Fibroblast of lung (primary cell): Measurements from ENCODE around the gene CDH24. TPM values are rescaled to one million over a fixed set of nuclear protein-coding genes. Genes with fewer than 3 reads are reported as not detected.
A peak's percentile ranks its signal among the peaks of the same experiment; 100 is the strongest.

Experiments used
- DNase-seq, 2 donors: peaks; one replicate each; pipeline versions ENCODE4 v3.0.0 to v3.0.0-alpha.2; 2010; ENCODE audit warnings: low read depth in 2 of 2
- H2AFZ ChIP-seq: 2 replicates; pipeline ENCODE4 v1.5.1; 2012; ENCODE audit warnings: low read length, control low read depth, inconsistent platforms
- H3K27ac ChIP-seq: 2 replicates; pipeline ENCODE4 v1.5.1; 2011; ENCODE audit warnings: low read length, control low read depth; ENCODE audit not compliant: insufficient read depth
- H3K27me3 ChIP-seq: 2 replicates; pipeline ENCODE4 v1.5.1; 2011; ENCODE audit warnings: mild to moderate bottlenecking, low read length; ENCODE audit not compliant: control insufficient read depth, insufficient read depth
- H3K36me3 ChIP-seq: 2 replicates; pipeline ENCODE4 v1.5.1; 2011; ENCODE audit warnings: low read length; ENCODE audit not compliant: control insufficient read depth, insufficient read depth
- H3K4me1 ChIP-seq: 2 replicates; pipeline ENCODE4 v1.5.1; 2011; ENCODE audit warnings: low read length; ENCODE audit not compliant: control insufficient read depth, insufficient read depth; ENCODE audit errors: extremely low read depth
- H3K4me2 ChIP-seq: 2 replicates; pipeline ENCODE4 v1.5.1; 2011; ENCODE audit warnings: low read length, control low read depth; ENCODE audit not compliant: insufficient read depth; ENCODE audit errors: extremely low read depth
- H3K4me3 ChIP-seq, 4 experiments: fragments of 200-600 bp in 1 of 4; sonication (generic) in 1 of 4; replicated peaks in 1 of 4; 2 replicates each; pipeline ENCODE4 v1.5.1; 2011 to 2016; ENCODE audit warnings: low read length in 4 of 4, low read depth in 3 of 4, mild to moderate bottlenecking in 3 of 4, control low read depth in 2 of 4, inconsistent platforms in 1 of 4, mixed read lengths in 1 of 4; ENCODE audit not compliant: insufficient read depth in 1 of 4; ENCODE audit errors: control extremely low read depth in 1 of 4
- H3K79me2 ChIP-seq: 2 replicates; pipeline ENCODE4 v1.5.1; 2012; ENCODE audit warnings: mild to moderate bottlenecking, low read length, inconsistent platforms; ENCODE audit not compliant: control insufficient read depth, insufficient read depth
- H3K9ac ChIP-seq: 2 replicates; pipeline ENCODE4 v1.5.1; 2011; ENCODE audit warnings: mild to moderate bottlenecking, low read length, control low read depth; ENCODE audit not compliant: insufficient read depth
- H3K9me3 ChIP-seq: 2 replicates; pipeline ENCODE4 v1.5.1; 2012; ENCODE audit warnings: low read depth, low read length; ENCODE audit not compliant: control insufficient read depth, insufficient read depth
- H4K20me1 ChIP-seq: 2 replicates; pipeline ENCODE4 v1.5.1; 2011; ENCODE audit warnings: low read length; ENCODE audit not compliant: control insufficient read depth, insufficient read depth; ENCODE audit errors: extremely low read depth
- CTCF ChIP-seq, 2 donors: IDR thresholded peaks in 1 of 2; conservative IDR thresholded peaks in 1 of 2; 1 replicate in 1 of 2; 2 replicates in 1 of 2; pipeline ENCODE4 v1.5.1; 2011 to 2012; ENCODE audit warnings: low read length in 2 of 2, control low read depth in 1 of 2, inconsistent platforms in 1 of 2, low read depth in 1 of 2, mild to moderate bottlenecking in 1 of 2
- EZH2 ChIP-seq: IDR thresholded peaks from 2 replicates; pipeline ENCODE4 v1.5.1; 2012; ENCODE audit warnings: low read length, control low read depth, mild to moderate bottlenecking; ENCODE audit errors: missing control alignments
- polyA plus RNA-seq, 2 donors: library from polyadenylated mRNA; depleted of rRNA in 1 of 2; stranded (reverse) in 1 of 2; unstranded in 1 of 2; fragments of >200 nt; gene quantifications; 2 replicates each; pipeline ENCODE4 v1.2.1, GENCODE V29; 2011 to 2012; ENCODE audit warnings: missing spikeins in 1 of 2
- total RNA-seq: library from RNA; depleted of rRNA; stranded (reverse); fragments of >200 nt; gene quantifications from 2 replicates; pipeline ENCODE4 v1.2.1, GENCODE V29; 2014

The CDH24 gene
- total and polyA plus RNA-seq, 2 donors (not counting 1 experiment from before 2014, with no cell fraction given): 5.0 to 5.6 TPM

GRCh38 chr14:23008831-23009230 is 48.5 kb downstream of the CDH24 start:
- DNase-seq: peak; percentile 29 to 31
- Histone ChIP-seq H3K9me3 (no peaks in the 10 kb centered on the region), H3K9ac (no peak overlapping the region), H3K4me2 (peak overlapping the region; percentile 74), H3K36me3 (no peaks in the 10 kb centered on the region), H3K4me1 (peaks cover 6% of the 10 kb centered on the region), H3K4me3 (peak overlapping the region in 1 of 4 experiments; percentile 73), H3K79me2 (no peaks in the 10 kb centered on the region), H2AFZ (peak overlapping the region; percentile 4), H3K27me3 (no peaks in the 10 kb centered on the region), H4K20me1 (no peaks in the 10 kb centered on the region), H3K27ac (no peak overlapping the region)
- TF ChIP-seq EZH2: no peak

DNA sequence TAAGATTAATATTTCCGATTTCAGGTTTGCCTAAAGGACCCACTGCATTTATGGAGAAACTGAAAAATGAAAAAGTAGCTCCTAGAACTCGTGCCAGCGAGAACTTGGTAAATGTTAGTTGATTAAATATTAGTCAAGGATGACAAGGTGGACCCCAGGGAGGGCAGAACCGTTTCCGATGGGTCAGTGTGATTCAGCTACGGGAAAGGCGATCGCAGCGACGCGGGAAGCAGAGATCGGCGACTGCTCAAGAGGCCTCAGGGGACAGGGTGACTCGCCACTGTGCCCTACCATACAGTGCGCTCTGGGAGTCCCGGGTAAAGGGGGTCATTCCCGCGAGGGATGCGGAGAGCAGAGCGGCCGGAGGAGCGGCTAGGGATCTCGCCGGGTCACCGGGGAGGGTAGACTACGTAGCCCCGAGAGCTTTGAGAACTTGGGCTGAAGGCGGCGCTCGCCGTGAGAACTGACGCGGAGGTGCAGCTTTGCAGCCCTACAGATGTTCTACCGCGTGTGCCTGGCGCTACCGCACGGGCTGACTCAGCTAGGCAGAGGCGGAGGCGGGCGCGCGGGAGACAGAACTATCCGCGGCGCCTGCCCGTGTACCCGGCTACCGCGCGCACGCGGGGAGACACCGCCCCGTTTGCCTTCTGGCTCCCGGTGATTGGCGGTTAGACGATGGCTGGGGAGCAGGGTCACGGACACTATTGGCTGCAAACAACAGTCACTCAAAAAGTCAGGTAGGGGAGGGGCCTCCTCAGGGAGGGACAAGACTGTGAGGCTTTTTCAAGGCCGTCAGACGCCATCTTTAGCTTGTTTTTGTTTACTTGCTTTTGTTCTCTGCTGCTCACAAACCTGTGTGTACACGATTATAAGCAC is 50.5 kb downstream of the CDH24 start:
- Histone ChIP-seq H3K27me3 (no peaks in the 10 kb centered on the region), H3K9me3 (no peaks in the 10 kb centered on the region), H3K27ac (peak overlapping the region; percentile 84), H2AFZ (peak overlapping the region; percentile 91), H3K79me2 (no peaks in the 10 kb centered on the region), H3K9ac (peak overlapping the region; percentile 53), H3K36me3 (no peaks in the 10 kb centered on the region), H3K4me1 (peaks cover 6% of the 10 kb centered on the region), H3K4me2 (peak overlapping the region; percentile 93), H3K4me3 (peak overlapping the region; percentile 52 to 68 (median 64)), H4K20me1 (no peaks in the 10 kb centered on the region)
- TF ChIP-seq EZH2 (no peak), CTCF (conservative IDR thresholded peaks at IDR 0.05 in 1 of 2, IDR thresholded peaks at IDR 0.05 in 1 of 2; ENCODE audit: low read depth in 1 of 2, low read length in 2 of 2) (peak; percentile 10 to 43)
- peak; percentile 96 to 98 for DNase-seq

GRCh38 chr14:23006188-23006534 is 51.2 kb downstream of the CDH24 start:
- Histone ChIP-seq H3K27me3 (no peaks in the 10 kb centered on the region), H3K9me3 (no peaks in the 10 kb centered on the region), H3K4me2 (peak overlapping the region; percentile 93), H3K27ac (peak overlapping the region; percentile 84), H3K79me2 (no peaks in the 10 kb centered on the region), H3K4me1 (peaks cover 6% of the 10 kb centered on the region), H3K4me3 (peak overlapping the region; percentile 52 to 68 (median 64)), H4K20me1 (no peaks in the 10 kb centered on the region), H2AFZ (no peak overlapping the region), H3K36me3 (no peaks in the 10 kb centered on the region), H3K9ac (no peak overlapping the region)
- peak in 1 of 2 donors; percentile 68 for DNase-seq
- TF ChIP-seq EZH2 (no peak), CTCF (conservative IDR thresholded peaks at IDR 0.05 in 1 of 2, IDR thresholded peaks at IDR 0.05 in 1 of 2; ENCODE audit: low read depth in 1 of 2, low read length in 2 of 2) (no peak)
